ENCODE measurements around the gene KLHL26.

Gene KLHL26

DNA sequence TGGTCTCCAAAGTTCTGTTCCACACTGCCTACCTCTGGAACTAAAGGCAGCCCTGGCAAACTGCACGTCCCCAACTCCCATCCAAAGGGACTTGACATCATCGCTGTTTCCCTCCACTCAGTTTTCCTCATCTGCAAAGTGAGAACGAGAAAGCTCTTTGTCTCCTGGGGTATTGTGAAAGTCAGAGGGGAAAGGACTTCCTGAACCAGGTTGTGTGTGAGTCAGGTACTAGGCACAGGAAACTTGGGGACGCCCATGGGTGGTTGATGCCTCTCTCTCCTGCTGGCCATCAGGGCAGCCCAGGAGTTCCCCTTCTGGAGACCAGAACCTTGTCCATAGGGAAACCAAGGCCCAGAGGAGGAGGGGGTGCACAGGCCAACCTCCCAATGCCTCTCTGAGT, 35.0 kb upstream of the KLHL26 start:
- no peak for DNase-seq

DNA sequence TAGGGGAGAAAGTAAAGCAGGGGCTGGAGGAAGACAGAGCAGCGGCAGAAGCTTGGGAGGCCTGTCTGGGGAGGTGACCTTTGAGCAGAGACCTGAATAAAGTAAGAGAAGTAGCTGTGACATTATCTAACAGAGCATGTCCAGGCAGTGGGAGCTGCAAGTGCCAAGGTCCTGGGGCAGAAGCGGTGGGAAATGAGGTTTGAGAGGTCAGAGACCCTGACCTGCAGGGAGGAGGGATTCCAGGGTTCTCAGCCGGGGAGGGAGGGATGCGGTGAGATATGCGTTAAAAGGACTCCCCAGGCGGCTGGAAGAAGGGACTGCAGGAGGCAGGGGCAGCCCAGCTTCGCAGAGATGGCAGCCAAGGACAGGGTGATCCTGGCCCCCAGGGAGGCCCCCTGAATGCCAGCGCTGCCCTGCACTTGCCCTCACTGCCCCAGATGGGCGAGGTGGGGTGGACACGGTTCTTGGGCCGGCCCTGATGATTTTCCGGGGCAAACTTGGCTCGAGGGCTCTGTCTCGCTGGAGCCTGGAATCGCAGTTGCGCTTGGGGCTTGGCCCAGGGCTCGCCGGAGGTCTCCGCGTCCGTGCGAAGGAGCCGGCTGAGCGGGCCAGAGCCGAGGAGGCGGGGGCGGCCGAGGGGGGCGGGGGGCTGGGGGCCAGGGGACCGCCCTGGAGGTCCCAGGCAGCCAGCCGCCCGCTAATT, 33.4 kb upstream of the KLHL26 start:
- DNase-seq, result no peak

DNA sequence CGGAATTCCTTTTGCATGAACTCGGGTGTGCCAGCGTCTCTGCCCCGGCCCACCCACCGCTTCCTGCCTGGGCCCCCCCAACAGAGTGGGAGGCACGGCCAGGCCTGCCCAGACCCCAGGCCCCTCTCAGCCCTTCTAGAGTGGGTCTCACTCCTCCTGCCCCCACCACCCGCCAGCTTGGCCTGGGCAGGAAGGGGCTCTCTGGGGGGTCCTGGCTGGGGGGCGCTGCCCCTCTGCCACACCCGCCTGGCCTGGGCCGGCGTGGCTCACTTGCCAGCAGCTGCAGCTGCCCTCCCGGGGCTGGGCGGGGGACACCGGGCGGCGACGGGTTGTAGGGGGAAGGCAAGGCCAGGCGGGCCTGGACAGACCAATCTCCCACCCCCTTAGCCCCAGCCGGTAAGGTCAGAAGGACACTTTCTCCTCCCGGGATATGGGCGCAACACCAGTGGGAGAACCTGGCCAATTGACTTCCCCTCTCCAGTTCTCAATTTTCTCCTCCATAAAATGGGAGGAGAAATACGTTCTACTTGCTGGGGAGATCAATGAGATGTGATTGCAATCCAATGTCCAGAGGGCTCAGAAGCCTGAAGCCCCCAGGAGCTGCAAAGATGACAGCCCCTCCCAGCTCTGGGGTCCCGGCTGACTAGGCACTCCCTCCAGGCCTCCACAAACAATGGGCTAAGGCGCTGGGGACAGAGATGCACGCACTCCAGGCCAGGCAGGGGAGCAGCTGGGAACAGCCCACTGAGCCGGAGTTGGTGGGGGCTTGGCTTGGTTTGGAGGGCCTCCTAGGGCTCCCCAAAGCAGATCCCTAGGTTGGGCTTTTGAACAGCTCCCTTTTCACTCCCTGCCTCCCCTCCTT, 32.6 kb upstream of the KLHL26 start:
- no peak for DNase-seq

DNA sequence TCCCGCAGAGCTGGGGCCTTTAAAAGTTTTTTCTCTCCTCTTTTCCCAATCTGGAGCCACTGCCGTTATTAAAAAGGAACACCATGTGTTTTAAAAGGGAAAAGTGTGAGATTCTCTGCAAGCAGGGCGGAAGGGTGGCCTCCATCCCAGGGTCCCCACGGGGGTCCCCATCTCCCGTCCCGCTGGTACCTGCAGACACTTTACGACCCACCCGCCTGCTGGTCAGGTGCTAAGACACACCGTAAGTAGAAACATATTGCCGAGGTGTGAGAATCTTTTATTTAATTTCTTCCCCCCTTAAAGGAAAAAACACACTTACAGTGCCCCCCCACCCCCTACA, 32.0 kb upstream of the KLHL26 start:
- DNase-seq, result no peak

DNA sequence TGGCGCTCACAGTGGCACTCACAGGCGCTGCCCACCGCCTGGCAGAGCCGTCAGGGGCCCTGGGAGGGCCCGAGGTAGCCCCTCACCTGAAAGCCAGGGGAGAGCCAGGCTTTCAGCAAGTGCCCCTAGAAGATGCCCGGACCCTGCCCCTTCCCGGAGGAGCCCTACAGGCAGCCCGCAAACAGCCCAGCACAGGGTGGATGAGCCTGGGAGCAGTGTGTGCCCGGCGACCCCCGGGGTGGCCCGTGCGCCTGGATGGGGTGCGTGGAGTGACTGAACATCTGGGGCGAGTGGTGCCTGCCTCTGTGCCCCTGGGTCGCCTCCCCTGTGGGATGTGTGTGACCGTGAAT, 31.7 kb upstream of the KLHL26 start:
- DNase-seq, result no peak

DNA sequence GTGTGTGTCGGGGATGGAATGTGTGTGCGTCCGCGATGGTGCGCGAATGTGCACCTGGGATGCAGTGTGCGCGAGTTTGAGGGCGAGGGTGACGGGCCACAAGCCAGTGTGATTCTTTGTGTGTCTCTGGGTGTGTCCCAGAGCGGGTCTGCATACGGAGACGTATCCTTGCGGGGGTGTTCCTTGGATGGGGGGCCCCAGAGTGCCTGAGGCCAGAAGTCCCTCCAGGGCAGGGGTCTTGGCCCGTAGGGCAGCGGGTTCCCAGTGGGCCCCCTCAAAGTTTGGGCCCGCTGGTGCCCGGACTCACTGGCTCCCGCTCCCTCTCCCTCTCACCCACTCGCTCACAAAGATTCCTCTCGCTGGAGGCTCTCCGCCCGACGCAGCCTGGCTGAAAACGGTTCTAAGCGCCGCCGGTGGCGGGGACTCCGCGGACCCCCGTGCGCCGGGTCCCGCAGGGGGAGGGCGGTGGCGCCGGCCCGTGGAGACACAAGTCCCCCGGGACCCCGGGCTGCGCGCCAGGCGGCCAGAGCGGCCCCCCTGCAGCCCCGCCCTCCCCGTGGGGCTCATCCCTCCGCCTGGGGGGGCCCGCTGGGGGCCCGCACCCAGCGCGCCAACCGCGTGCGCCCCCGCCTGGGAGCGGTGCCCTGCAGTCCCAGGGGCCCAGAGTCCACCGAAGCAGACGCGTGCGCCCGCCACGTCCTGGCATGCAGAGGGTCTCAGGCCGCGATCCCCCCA, 31.1 kb upstream of the KLHL26 start:
- no peak for DNase-seq

DNA sequence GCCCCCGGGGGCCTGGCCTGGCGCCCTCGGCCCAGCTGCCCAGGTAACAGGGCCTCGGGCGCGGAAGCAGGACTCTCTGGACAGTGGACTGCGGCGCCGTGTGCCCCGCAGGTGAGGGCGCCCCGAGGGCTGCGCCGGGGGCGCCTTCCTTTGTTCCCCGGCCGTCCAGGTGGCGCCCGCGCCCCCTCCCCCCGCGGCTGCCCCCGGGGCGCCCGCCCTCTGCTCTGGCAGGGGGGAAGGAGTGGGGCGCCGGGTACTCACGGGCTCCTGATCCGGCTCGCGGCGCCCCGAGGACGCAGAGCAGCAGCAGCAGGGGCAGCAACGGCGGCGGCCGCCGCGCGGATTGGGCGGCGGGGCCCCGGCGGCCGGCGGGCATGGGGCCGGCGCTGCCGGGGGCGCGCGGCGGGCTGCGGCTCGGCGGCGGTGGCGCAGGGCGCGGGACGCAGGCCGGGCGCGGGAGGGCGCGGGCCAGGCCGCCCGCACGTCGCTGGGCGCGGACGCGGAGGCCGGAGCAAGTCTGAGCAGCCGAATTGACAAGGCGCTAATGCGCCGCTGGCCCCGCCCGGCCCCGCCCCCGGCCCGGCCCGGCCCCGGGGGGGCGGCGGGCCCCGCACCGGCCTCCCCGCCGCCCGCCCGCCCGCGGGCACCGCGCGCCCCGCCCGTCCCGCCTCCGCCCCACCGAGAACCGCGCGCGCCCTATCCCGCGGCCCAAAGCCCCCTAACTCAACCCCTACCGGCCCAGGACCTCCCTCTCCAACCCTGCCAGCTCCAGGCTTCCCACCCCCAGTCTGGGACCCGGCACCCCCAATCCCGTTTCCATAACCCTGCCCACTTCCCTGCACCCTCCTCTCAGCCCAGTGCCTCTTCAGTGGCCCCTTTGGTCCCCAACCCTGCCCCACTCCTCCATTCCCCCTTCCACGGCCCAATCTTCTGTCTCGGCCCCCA, 30.3 kb upstream of the KLHL26 start, which contains the start of gene CRLF1:
TSS of gene CRLF1 (minus strand) at position 519 of the 945 bp plus-strand sequence. CDS start at position 376, 143 bp downstream.
- no peak for DNase-seq

DNA sequence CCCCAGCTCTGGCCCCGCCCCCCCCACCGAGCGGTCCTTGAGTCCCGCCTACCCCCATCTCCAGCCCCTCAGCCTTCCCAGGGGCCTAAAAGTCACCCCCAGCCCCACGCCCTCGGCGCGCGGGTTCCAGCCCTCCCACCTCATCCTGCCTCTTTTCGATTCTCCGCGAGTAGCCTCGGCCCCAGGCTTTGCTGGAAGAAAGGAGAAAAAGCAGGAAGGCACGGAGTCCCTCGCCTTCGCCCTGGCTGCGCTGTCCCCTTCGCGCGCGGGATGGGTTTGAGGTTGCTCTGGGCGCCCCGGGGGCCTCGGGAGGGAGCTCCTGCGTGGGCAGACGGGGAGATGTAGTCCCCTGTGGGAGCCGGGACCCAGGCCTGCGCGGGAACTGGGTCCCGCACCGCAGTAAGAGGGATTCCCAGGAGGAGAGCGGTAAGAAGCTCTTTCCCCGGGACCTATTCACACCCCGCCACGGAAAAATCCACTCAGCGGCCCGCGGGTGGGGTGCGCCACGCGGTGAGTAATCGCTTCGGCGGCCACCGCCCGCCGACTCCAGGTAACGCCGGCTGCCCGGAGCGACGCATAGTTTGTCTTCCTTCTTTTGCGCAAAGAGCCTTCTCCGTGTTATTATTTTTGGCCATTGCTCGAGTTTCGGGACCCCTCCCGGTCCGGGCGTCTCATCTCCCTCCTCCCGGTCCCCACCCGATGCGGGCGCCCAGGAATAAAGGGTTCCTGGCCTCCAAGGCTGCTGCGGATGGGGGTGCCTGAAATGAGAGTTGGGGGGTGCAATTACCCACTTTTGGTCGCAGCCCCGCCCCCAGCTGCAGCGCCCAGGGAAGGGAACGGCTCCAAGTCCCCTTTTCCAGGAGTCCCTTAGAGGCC, 29.4 kb upstream of the KLHL26 start:
- no peak for DNase-seq

DNA sequence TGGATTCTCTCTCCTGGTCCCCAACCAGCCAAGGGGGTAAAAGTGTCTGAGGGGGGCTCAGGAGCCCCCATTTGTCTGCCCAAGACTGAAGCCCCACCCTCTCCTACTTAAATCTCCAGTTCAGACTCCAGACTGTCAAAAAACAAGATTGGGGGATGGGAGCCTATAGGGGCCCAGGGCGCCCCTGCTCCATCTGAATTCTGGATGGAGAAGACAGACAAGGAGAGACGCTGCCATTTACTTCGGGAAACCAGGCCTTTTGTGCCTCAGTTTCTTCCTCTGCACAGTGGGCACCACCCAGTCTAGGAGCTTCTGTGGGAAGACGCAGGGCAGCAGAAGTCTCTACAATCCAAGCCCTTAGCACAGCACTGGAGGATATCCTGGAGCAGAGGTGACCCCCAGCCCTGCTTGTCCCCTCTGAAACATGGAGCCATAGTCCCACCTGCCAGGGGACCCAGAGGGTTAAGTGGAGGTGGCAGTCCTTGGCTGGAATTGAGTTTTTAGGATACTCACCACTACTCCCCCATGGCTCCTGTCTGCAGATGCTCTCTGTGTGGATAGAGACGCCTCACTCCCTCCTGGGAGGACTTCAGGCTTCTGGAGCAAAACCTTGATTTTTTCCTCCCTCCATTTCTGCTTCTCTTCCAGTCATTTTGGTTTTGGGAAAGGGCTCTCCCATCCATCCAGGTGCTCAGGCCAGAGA, 28.6 kb upstream of the KLHL26 start:
- DNase-seq, result no peak

DNA sequence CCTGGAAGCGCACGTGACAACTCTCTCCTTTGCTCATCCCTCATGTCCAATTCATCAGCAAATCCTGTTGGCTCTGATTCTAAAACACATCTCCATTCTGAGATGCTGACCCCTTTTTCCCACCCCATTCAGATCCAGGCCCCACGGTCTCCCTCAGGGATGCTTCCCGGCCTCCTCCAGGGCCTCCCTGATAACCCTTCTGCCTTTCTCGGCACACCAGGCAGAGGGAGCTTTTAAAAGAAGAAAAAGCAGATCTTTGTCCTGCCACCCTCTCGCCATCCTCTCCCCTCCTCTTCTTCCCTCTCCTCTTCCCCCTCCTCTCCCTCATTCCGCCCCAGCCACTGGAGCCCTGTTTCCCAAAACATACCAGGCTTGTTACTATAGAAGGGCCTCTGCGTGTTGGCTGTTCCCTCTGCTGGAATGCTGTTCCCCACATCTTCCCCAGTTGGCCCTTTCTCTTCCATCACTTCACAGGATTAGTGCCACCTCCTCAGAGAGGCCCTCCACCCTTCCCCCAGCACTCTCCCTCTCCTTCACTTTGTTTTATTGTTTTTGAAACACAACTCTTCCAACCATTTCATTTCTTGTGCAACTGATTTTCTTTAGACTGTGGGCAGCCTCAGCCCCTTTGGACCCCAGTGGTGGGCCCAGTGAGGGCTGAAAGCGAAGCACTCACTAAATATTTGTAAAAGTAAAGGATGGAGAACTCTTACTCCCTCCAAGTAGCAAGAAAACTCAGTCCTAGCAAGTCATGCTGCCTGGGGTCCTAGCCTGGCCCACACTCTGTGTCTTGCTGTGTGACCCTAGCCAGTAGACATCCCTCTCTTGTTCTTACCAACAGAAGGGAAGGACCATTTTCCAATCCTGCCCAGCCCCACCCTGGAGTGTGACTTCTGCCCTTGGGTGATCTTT, 27.8 kb upstream of the KLHL26 start:
- no peak for DNase-seq

DNA sequence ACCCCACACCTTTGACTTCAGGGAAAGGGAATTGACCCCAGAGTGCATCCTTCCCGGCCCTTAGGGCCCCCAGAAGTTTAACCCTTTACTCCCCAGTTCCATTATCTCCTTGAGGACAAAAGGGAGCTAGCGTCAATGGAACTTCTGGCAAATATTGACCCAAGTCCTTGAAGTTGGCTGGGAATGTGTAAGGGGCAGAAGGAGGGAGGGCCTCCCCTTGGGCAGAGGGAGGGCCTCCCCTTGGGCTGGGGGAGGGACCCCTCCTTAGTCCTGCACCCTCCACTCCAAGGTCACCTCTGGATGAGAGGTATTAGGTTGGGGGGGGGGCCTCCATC, 27.1 kb upstream of the KLHL26 start:
- no peak for DNase-seq

DNA sequence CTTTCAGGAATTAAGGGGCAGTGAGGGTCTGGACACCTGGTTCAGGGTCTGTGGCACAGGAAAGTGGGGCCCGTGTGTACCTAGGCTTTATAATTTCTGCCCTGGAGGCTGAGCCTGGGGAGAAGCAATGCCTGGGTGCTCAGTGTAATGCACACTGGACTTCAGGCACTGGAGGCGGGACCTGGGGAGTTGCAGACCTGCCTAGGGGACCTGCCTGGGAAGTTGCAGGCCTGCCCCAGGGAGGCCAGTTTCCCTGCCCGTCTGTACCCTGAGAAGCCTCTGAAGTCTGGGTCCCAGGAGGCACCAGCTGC, 26.6 kb upstream of the KLHL26 start:
- no peak for DNase-seq

DNA sequence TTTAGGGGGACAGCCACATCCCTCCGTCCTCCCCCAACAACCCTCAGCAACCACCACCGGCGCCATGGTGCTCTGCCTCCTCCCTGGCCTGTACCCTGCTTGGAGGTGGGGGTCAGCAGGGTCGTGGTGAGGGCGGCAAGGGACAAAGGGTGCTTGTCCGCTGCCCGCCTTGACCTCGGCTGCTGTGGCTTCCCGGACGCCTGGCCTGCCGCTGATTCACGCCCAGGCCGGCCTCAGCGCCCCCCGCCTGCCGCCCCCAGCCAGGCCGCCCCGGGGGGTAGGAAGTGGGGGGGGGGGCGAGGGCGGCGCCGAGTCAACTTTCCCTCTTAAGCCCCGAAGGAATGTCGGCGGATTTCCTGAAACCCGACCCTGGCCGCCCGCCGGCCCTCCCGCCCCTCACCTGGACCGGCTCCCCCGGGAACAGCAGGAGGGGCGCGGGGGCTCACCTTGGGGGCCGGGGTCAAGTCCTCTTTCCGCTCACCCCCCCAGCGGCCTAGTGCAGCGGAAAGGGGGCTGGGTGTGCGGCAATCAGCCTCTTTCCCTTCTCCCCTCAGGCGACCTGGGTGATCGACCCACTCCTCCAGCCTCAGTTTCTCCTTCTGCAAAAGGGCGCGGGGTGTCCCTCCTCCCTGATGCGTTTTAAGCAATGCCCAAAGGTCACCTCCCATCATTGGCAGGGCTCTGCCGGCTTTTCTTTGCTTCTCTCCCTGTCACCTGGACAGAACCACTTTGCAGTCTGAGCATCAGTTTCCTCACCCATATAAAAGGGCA, 26.1 kb upstream of the KLHL26 start:
- no peak for DNase-seq

DNA sequence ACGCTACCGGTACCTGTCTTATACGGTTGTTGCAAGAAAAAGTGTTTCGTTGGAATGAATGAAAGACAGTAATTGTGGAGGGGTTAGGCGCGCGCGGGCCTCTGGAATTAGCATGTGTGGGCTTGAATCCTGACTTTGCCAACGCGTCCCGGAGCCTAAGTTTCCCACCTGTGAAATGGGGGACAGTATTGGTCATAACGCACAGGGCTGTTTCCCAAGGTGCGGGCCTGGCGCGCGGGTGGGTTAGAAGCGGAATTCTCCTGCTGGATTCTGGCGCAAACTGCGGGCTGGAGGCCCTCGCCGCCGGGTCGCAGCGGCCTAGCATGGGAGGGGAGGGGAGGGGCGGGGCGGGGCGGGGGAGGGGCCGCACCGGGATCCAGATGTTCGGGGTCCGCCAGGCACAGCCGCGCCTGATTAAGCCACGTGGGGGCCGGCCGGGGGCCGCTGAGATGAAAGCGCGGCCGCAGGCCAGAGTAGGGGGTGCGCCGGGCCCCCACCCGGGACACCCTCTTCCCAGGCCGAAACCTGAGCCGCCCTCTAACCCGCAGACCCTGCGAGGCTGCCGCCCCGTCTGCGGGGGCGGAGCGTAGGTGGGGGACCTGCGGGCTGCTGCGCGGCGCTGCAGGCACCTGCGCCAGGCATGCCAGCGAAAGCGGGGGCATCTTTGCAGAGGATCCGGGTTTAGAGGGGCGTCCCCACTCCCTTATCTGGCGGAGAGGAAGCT, 25.3 kb upstream of the KLHL26 start:
- DNase-seq, result no peak

DNA sequence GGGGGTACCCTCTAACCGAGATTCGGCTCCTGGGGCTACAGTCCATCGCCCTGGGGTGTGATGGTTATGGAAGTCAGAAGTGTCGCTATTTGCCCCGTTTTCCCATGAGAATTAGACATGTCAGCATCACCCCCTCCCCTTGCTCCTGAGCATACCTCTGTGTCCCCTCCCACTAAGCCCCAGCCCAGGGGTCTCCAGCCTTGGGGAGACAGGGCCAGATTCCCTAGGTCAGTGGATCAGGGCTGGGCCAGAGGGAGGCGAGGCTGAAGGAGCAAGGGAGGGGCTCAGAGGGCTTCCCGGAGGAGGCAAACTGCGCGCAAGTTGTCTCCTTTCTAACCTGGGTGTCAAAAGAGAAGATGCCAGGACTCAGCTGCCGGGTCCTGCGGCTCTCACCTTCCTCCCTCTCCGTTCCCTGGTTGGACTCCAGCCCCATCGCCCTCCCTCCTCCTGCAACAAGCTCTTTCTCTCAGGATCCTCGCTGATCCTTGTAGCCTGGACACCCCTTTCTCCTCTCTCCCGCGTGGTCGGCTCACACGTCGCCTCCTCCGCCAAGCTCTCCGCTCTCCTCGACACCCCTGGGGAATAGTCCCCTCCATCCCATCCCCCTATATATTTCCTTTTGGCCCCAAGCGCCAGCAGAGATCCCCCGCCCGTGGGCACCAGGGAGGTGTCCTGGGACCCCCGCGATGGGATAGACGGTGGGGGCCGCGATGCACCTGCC, 24.6 kb upstream of the KLHL26 start:
- DNase-seq, result no peak

DNA sequence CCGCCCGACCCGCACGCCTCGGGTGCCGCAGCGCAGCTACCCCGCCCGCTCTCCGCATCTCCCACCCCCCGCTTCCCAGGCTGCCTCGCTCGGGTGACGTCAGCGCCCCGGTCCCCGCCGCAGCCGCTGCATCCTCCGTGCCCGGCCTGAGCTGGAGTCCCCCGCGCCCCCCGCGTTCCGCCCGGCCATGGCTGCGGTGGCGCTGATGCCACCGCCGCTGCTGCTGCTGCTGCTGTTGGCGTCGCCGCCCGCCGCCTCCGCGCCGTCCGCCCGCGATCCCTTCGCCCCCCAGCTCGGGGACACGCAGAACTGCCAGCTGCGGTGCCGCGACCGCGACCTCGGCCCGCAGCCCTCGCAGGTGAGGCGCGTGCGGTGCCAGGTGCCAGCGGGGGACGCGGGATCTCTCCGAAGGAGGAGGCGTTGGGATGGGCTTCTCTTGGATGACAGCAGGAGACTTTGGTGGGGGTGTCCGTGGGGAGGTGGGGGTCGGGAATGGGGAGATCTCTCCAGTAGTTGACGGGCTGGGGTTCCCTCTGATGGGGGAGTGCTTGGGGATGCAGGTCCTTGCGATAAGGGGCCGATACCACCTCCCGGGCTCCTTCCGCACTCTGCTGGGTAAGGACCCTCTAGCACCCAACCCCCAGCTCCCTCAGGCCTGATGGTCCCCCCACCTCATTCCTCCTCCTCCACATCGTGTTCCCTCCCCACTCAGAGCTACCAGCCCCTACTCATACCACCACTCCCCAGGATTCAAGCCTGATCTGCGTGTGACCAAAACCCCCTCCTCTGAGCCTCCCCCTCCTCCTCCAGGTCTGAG, 23.8 kb upstream of the KLHL26 start, which contains the start of gene TMEM59L:
TSS of gene TMEM59L (plus strand) at position 99 of the 817 bp plus-strand sequence. CDS start at position 188, 89 bp downstream.
- DNase-seq, result no peak

Data from NCI-H1092 treated with DMSO at 0.1 percent for 48 hours (cell line).